Keratinocyte (primary cell): ENCODE results near the gene PHRF1. TPM values are rescaled to one million over a fixed set of nuclear protein-coding genes. Genes with fewer than 3 reads are reported as not detected.
A peak's percentile ranks its signal among the peaks of the same experiment; 100 is the strongest.

ENCODE experiments used
- DNase-seq: peaks from one replicate; pipeline ENCODE4 v3.0.0-alpha.2; 2011; ENCODE audit warnings: low read depth, missing footprints, low spot score
- FAIRE-seq: peaks from 2 replicates; lab custom pipeline; 2011; peaks lifted over from hg19 to GRCh38; lab: Jason Lieb, UNC
- H2AFZ ChIP-seq: 2 replicates; pipeline ENCODE4 v1.6.0; 2012; ENCODE audit warnings: low read length, control low read depth, inconsistent platforms; ENCODE audit not compliant: control insufficient read depth
- H3K27ac ChIP-seq: 2 replicates; pipeline ENCODE4 v1.5.1; 2011; ENCODE audit warnings: low read length; ENCODE audit not compliant: control insufficient read depth, insufficient read depth
- H3K27me3 ChIP-seq: 3 replicates; pipeline ENCODE4 v1.6.0; 2011; ENCODE audit warnings: low read length; ENCODE audit not compliant: control insufficient read depth, insufficient read depth; ENCODE audit errors: extremely low read depth
- H3K36me3 ChIP-seq, 2 experiments: 2 replicates in 1 of 2; 3 replicates in 1 of 2; pipeline ENCODE4 v1.5.1; 2011; ENCODE audit warnings: low read length in 2 of 2, mild to moderate bottlenecking in 1 of 2; ENCODE audit not compliant: control insufficient read depth in 2 of 2, insufficient read depth in 2 of 2; ENCODE audit errors: extremely low read depth in 1 of 2
- H3K4me1 ChIP-seq: 3 replicates; pipeline ENCODE4 v1.5.1; 2011; ENCODE audit warnings: low read length; ENCODE audit not compliant: control insufficient read depth, insufficient read depth; ENCODE audit errors: extremely low read depth
- H3K4me2 ChIP-seq: 3 replicates; pipeline ENCODE4 v1.6.0; 2011; ENCODE audit warnings: low read depth, low read length; ENCODE audit not compliant: control insufficient read depth, insufficient read depth; ENCODE audit errors: extremely low read depth
- H3K4me3 ChIP-seq, 3 experiments: fragments of 200-600 bp in 1 of 3; sonication (generic) in 1 of 3; 2 replicates in 2 of 3; 3 replicates in 1 of 3; pipeline ENCODE4 v1.5.1; 2011 to 2016; ENCODE audit warnings: low read length in 3 of 3, mild to moderate bottlenecking in 3 of 3, control low read depth in 2 of 3, inconsistent platforms in 1 of 3, low read depth in 1 of 3, mixed read lengths in 1 of 3, mixed run types in 1 of 3, moderate library complexity in 1 of 3; ENCODE audit not compliant: control insufficient read depth in 2 of 3, insufficient read depth in 2 of 3; ENCODE audit errors: extremely low read depth in 1 of 3
- H3K79me2 ChIP-seq: 2 replicates; pipeline ENCODE4 v1.6.0; 2012; ENCODE audit warnings: low read length; ENCODE audit not compliant: control insufficient read depth, insufficient read depth
- H3K9ac ChIP-seq: 3 replicates; pipeline ENCODE4 v1.6.0; 2011; ENCODE audit warnings: low read length; ENCODE audit not compliant: control insufficient read depth, insufficient read depth; ENCODE audit errors: extremely low read depth
- H3K9me1 ChIP-seq: 3 replicates; pipeline ENCODE4 v1.6.0; 2011; ENCODE audit warnings: low read length; ENCODE audit not compliant: control insufficient read depth, insufficient read depth; ENCODE audit errors: extremely low read depth
- H3K9me3 ChIP-seq: 2 replicates; pipeline ENCODE4 v1.5.1; 2012; ENCODE audit warnings: low read depth, low read length; ENCODE audit not compliant: control insufficient read depth
- H4K20me1 ChIP-seq: 3 replicates; pipeline ENCODE4 v1.6.0; 2011; ENCODE audit warnings: low read length; ENCODE audit not compliant: control insufficient read depth, insufficient read depth; ENCODE audit errors: extremely low read depth
- CTCF ChIP-seq, 3 experiments: IDR thresholded peaks in 1 of 3; conservative IDR thresholded peaks in 1 of 3; optimal IDR thresholded peaks in 1 of 3; 2 replicates in 2 of 3; 3 replicates in 1 of 3; pipeline versions ENCODE3 to v1.5.1; 2011; ENCODE audit warnings: low read length in 3 of 3, mild to moderate bottlenecking in 3 of 3, moderate library complexity in 2 of 3, control low read depth in 1 of 3, inconsistent platforms in 1 of 3; ENCODE audit not compliant: insufficient read depth in 2 of 3; ENCODE audit errors: extremely low read depth in 1 of 3
- EZH2 ChIP-seq: IDR thresholded peaks from one replicate; pipeline ENCODE4 v1.6.1; 2012; ENCODE audit warnings: inconsistent platforms, mild to moderate bottlenecking, low read length, moderate library complexity
- dilution Hi-C: fragments of 300-500 bp; cut with MboI; formaldehyde crosslinking; loops from one replicate; pipeline ENCODE4 v1.7.0; 2020; ENCODE audit warnings: low sequenced_read_pairs; ENCODE audit not compliant: extremely low pct_ligation_motif_present
- polyA plus RNA-seq, 5 experiments: library from polyadenylated mRNA; depleted of rRNA in 3 of 5; stranded (reverse) in 3 of 5; stranded (forward) in 1 of 5; unstranded in 1 of 5; fragments of >200 nt; gene quantifications; 1 replicate in 1 of 5; 2 replicates in 3 of 5; 3 replicates in 1 of 5; pipeline versions ENCODE4 v1.2.1 to v1.2.3, GENCODE V29; 2011 to 2012; ENCODE audit warnings: missing spikeins in 2 of 5, low read depth in 1 of 5, low replicate concordance in 1 of 5

Gene PHRF1
- polyA plus RNA-seq, 1 donor (not counting 4 experiments of a cell fraction or from before 2014, with no cell fraction given), result 10.7 TPM

GRCh38 chr11:565921-566509 is 10.3 kb upstream of the PHRF1 start:
- Histone ChIP-seq H3K9me1 (no peaks in the 10 kb centered on the region), H3K9me3 (no peaks in the 10 kb centered on the region), H3K9ac (no peak overlapping the region), H2AFZ (no peak overlapping the region), H3K27me3 (no peaks in the 10 kb centered on the region), H3K36me3 (peaks cover 4 to 18% of the 10 kb centered on the region in 2 experiments), H3K27ac (no peak overlapping the region), H3K79me2 (peaks cover 21% of the 10 kb centered on the region), H3K4me3 (no peak overlapping the region), H3K4me2 (no peak overlapping the region), H4K20me1 (no peaks in the 10 kb centered on the region), H3K4me1 (peaks cover 20% of the 10 kb centered on the region)
- DNase-seq (no peak), FAIRE-seq (no peak)
- TF ChIP-seq CTCF (optimal IDR thresholded peaks at IDR 0.05 in 1 of 3, IDR thresholded peaks at IDR 0.05 in 1 of 3, conservative IDR thresholded peaks at IDR 0.05 in 1 of 3; ENCODE audit: extremely low read depth in 1 of 3, insufficient read depth in 2 of 3, low read length in 3 of 3) (peak in 2 of 3 experiments; percentile 16 to 25), EZH2 (no peak)
- dilution Hi-C loops, result no loop called here

GRCh38 chr11:567011-567628 is 9.2 kb upstream of the PHRF1 start:
- H3K4me2 ChIP-seq, result peak overlapping the region; percentile 76
- H3K9me1 ChIP-seq, result no peaks in the 10 kb centered on the region
- peak overlapping the region; percentile 81 for H3K9ac ChIP-seq
- H3K4me3 ChIP-seq, result peak overlapping the region; percentile 47 to 90 (median 79)
- TF ChIP-seq CTCF (optimal IDR thresholded peaks at IDR 0.05 in 1 of 3, IDR thresholded peaks at IDR 0.05 in 1 of 3, conservative IDR thresholded peaks at IDR 0.05 in 1 of 3; ENCODE audit: extremely low read depth in 1 of 3, insufficient read depth in 2 of 3, low read length in 3 of 3) (no peak), EZH2 (no peak)
- no peak overlapping the region for H2AFZ ChIP-seq
- no peaks in the 10 kb centered on the region for H3K27me3 ChIP-seq
- H3K9me3 ChIP-seq, result no peaks in the 10 kb centered on the region
- DNase-seq, result no peak
- dilution Hi-C loops, result no loop called here
- peaks cover 4 to 14% of the 10 kb centered on the region in 2 experiments for H3K36me3 ChIP-seq
- FAIRE-seq, result no peak
- no peak overlapping the region for H3K27ac ChIP-seq
- peaks cover 13% of the 10 kb centered on the region for H3K4me1 ChIP-seq
- H4K20me1 ChIP-seq, result no peaks in the 10 kb centered on the region
- peaks cover 14% of the 10 kb centered on the region for H3K79me2 ChIP-seq
